Erythroblast (primary cell): ENCODE data around the gene MOBP.

Experiments used
- GATA1 ChIP-seq: IDR thresholded peaks from 2 replicates; pipeline ENCODE4 v1.6.1; 2011; ENCODE audit warnings: low read depth, mild to moderate bottlenecking, control low read depth, low read length, moderate library complexity
- POLR2A ChIP-seq: IDR thresholded peaks from 2 replicates; pipeline ENCODE4 v1.6.1; 2011; ENCODE audit warnings: mild to moderate bottlenecking, low read length

GRCh38 chr3:39426312-39426711 lies 41.2 kb upstream of the MOBP start:
- TF ChIP-seq POLR2A = no peak
- TF ChIP-seq GATA1 = no peak
